ENCODE results near the gene FBXO33. TPM values are rescaled to one million over a fixed set of nuclear protein-coding genes. Genes with fewer than 3 reads are reported as not detected.

FBXO33 gene
- total RNA-seq, 2 donors from 2014 or later, result 11.9 to 13.2 TPM

- H3K27me3 ChIP-seq, result no peaks in the 10 kb centered on the region
- no peak overlapping the region for H3K4me3 ChIP-seq
- 69 to 89% methylated on average over 2 of the region's 2 CpGs for WGBS, 2 donors
- TF ChIP-seq POLR2A (IDR thresholded peaks at IDR 0.05), result no peak
- TF ChIP-seq CTCF (IDR thresholded peaks at IDR 0.05), result no peak
- no peak overlapping the region for H3K27ac ChIP-seq
- DNase-seq (no peak), ATAC-seq (no peak)
- H3K9me3 ChIP-seq, result no peaks in the 10 kb centered on the region
- H3K36me3 ChIP-seq (replicated peaks in 1 of 2; ENCODE audit: insufficient read depth in 1 of 2, low read depth in 2 of 2), result no peaks in the 10 kb centered on the region
- no peaks in the 10 kb centered on the region for H3K4me1 ChIP-seq
- intact Hi-C loops (cut with DNase I), result no loop called here
Measured at GRCh38 chr14:39369029-39369428, 63.2 kb downstream of the FBXO33 start.

GRCh38 chr14:39368261-39368959, 63.8 kb downstream of the FBXO33 start:
- intact Hi-C loops (cut with DNase I), result no loop called here
- WGBS, 2 donors, result 42 to 43% methylated on average over 4 of the region's 4 CpGs

GRCh38 chr14:39367387-39367751, 64.9 kb downstream of the FBXO33 start:
- no peak for TF ChIP-seq CTCF (IDR thresholded peaks at IDR 0.05)
- 84 to 96% methylated on average over 2 of the region's 2 CpGs for WGBS, 2 donors
- DNase-seq, result no peak
- no peaks in the 10 kb centered on the region for H3K9me3 ChIP-seq
- H3K27me3 ChIP-seq, result no peaks in the 10 kb centered on the region
- no peaks in the 10 kb centered on the region for H3K4me1 ChIP-seq
- intact Hi-C loops (cut with DNase I), result no loop called here
- ATAC-seq, result no peak
- no peak overlapping the region for H3K4me3 ChIP-seq
- no peak overlapping the region for H3K27ac ChIP-seq
- H3K36me3 ChIP-seq (replicated peaks in 1 of 2; ENCODE audit: insufficient read depth in 1 of 2, low read depth in 2 of 2), result no peaks in the 10 kb centered on the region

More at GRCh38 chr14:39368261-39368959, 63.8 kb downstream of the FBXO33 start:
- no peaks in the 10 kb centered on the region for H3K4me1 ChIP-seq
- no peak overlapping the region for H3K27ac ChIP-seq
- DNase-seq, result peak; percentile 47 to 65 (median 58)
- ATAC-seq, result peak; percentile 45
- H3K4me3 ChIP-seq, result no peak overlapping the region
- no peaks in the 10 kb centered on the region for H3K27me3 ChIP-seq
- H3K36me3 ChIP-seq (replicated peaks in 1 of 2; ENCODE audit: insufficient read depth in 1 of 2, low read depth in 2 of 2), result no peaks in the 10 kb centered on the region
- H3K9me3 ChIP-seq, result no peaks in the 10 kb centered on the region
- TF ChIP-seq POLR2A (IDR thresholded peaks at IDR 0.05) (no peak), CTCF (IDR thresholded peaks at IDR 0.05) (peak in 6 of 7 experiments; percentile 34 to 66 (median 58))

- Histone ChIP-seq H3K36me3 (replicated peaks in 1 of 2; ENCODE audit: insufficient read depth in 1 of 2, low read depth in 2 of 2) (no peaks in the 10 kb centered on the region), H3K4me3 (no peak overlapping the region), H3K9me3 (no peaks in the 10 kb centered on the region), H3K27me3 (no peaks in the 10 kb centered on the region), H3K27ac (no peak overlapping the region), H3K4me1 (no peaks in the 10 kb centered on the region)
- DNase-seq, result no peak
- intact Hi-C loops (cut with DNase I), result no loop called here
- 91 to 96% methylated on average over 7 to 10 of the region's 10 CpGs for WGBS, 2 donors
- no peak for ATAC-seq
- no peak for TF ChIP-seq CTCF (IDR thresholded peaks at IDR 0.05)
- no peak for TF ChIP-seq POLR2A (IDR thresholded peaks at IDR 0.05)
Measured at GRCh38 chr14:39366460-39367386, 65.5 kb downstream of the FBXO33 start.
